Measurements from ENCODE around the gene USP38. TPM values are rescaled to one million over a fixed set of nuclear protein-coding genes. Genes with fewer than 3 reads are reported as not detected.

The USP38 gene
- polyA plus RNA-seq, 1 of the 3 experiments (the other 2 are of a cell fraction), result 4.3 TPM

GRCh38 chr4:143270256-143270838, 85.6 kb downstream of the USP38 start:
- H3K9me2 ChIP-seq, result no peaks in the 10 kb centered on the region
- ChIA-PET POLR2A (no interaction called here), CTCF (no interaction called here)
- no peaks in the 10 kb centered on the region for H3K79me2 ChIP-seq (ENCODE audit: insufficient read depth)
- H3K27me3 ChIP-seq (ENCODE audit: insufficient read depth), result no peaks in the 10 kb centered on the region
- no peak overlapping the region for H3K27ac ChIP-seq (ENCODE audit: low read depth in 2 of 2, low read length in 1 of 2)
- no peak overlapping the region for H3K9ac ChIP-seq
- DNase-seq, result no peak
- no peaks in the 10 kb centered on the region for H3K4me1 ChIP-seq (ENCODE audit: control insufficient read depth in 1 of 2, insufficient read depth in 2 of 2, low read depth in 1 of 2, low read length in 1 of 2)
- H2AFZ ChIP-seq (ENCODE audit: low read depth), result no peak overlapping the region
- no peaks in the 10 kb centered on the region for H3K36me3 ChIP-seq (replicated peaks in 1 of 2; ENCODE audit: control insufficient read depth in 1 of 2, insufficient read depth in 2 of 2, low read length in 1 of 2)
- H3K4me2 ChIP-seq, result no peak overlapping the region
- no peaks in the 10 kb centered on the region for H3F3A ChIP-seq (replicated peaks; ENCODE audit: insufficient read depth)
- no peak for TF ChIP-seq RAD21 (IDR thresholded peaks at IDR 0.05; ENCODE audit: low read length)
- TF ChIP-seq IRF3 (IDR thresholded peaks at IDR 0.05; ENCODE audit: low read depth, low read length), result no peak
- H3K9me3 ChIP-seq, result no peaks in the 10 kb centered on the region
- H4K20me1 ChIP-seq (ENCODE audit: insufficient read depth), result no peaks in the 10 kb centered on the region
- WGBS (ENCODE audit: low lambda C conversion rate), result 87% methylated on average over 2 of the region's 2 CpGs
- no peak overlapping the region for H3K4me3 ChIP-seq (ENCODE audit: low read depth in 2 of 2, low read length in 1 of 2)

Other genes with a start within 250 kb of the USP38 start
- 3.7 and 4.4 TPM in 2 replicates for gene GAB1, start 152.0 kb downstream of the USP38 start, polyA plus RNA-seq (2012; rRNA removed)

All from SK-N-SH (cell line).